Natural killer cell (primary cell): ENCODE measurements around the gene NLN. TPM values are rescaled to one million over a fixed set of nuclear protein-coding genes. Genes with fewer than 3 reads are reported as not detected.

ENCODE experiments used
- ATAC-seq, 3 donors: fragments of 150-1000 bp in 2 of 3; fragments of 200-7000 bp in 1 of 3; cut with Tn5 transposase; 1 replicate in 1 of 3; 2 replicates in 2 of 3; pipeline ENCODE4 v1.10.0; 2021; ENCODE audit warnings: mild to moderate bottlenecking in 2 of 3, moderate library complexity in 2 of 3
- DNase-seq, 2 donors: peaks; one replicate each; pipeline versions ENCODE4 v3.0.0 to v3.0.0-alpha.2; 2013 to 2021; ENCODE audit warnings: mixed read lengths in 1 of 2
- H3K27ac ChIP-seq: one replicate; pipeline ENCODE4 v1.5.1; 2013; ENCODE audit warnings: mild to moderate bottlenecking, low read length
- H3K27me3 ChIP-seq: one replicate; pipeline ENCODE4 v1.6.1; 2013; ENCODE audit warnings: low read length; ENCODE audit not compliant: control insufficient read depth, insufficient read depth
- H3K36me3 ChIP-seq: one replicate; pipeline ENCODE4 v1.6.1; 2013; ENCODE audit warnings: low read length; ENCODE audit not compliant: control insufficient read depth, insufficient read depth
- H3K4me1 ChIP-seq: one replicate; pipeline ENCODE4 v1.6.1; 2013; ENCODE audit warnings: low read length; ENCODE audit not compliant: control insufficient read depth, insufficient read depth
- H3K4me3 ChIP-seq: one replicate; pipeline ENCODE4 v1.5.1; 2013; ENCODE audit warnings: low read length
- H3K9me3 ChIP-seq: one replicate; pipeline ENCODE4 v1.6.1; 2013; ENCODE audit warnings: low read length; ENCODE audit not compliant: control insufficient read depth, insufficient read depth
- H3K27ac Mint-ChIP-seq, 2 donors: one replicate each; pipeline ENCODE4 v1.8.0; 2022; ENCODE audit warnings: mild to moderate bottlenecking in 2 of 2, mixed read lengths in 2 of 2, moderate library complexity in 1 of 2
- H3K27me3 Mint-ChIP-seq, 2 donors: one replicate each; pipeline ENCODE4 v1.8.0; 2022; ENCODE audit warnings: low read depth in 2 of 2, mixed read lengths in 2 of 2
- H3K36me3 Mint-ChIP-seq: one replicate; pipeline ENCODE4 v1.8.0; 2022; ENCODE audit warnings: mixed read lengths
- H3K4me1 Mint-ChIP-seq, 2 donors: one replicate each; pipeline ENCODE4 v1.8.0; 2022; ENCODE audit warnings: mixed read lengths in 2 of 2
- H3K4me3 Mint-ChIP-seq: one replicate; pipeline ENCODE4 v1.8.0; 2022; ENCODE audit warnings: mild to moderate bottlenecking, moderate library complexity, mixed read lengths
- H3K9me3 Mint-ChIP-seq, 2 donors: one replicate each; pipeline ENCODE4 v1.8.0; 2022; ENCODE audit warnings: mixed read lengths in 2 of 2
- whole genome bisulfite sequencing: methylation state at CpG from one replicate; pipeline ENCODE4 v1.1.7; 2013; ENCODE audit warnings: missing lambda C conversion rate; ENCODE audit not compliant: insufficient coverage; 5-methylcytosine and 5-hydroxymethylcytosine counted together
- intact Hi-C: fragments of 100-400 bp; cut with micrococcal nuclease; formaldehyde crosslinking; loops from one replicate; pipeline ENCODE4 v1.14.2; 2022
- total RNA-seq, 4 donors: library from RNA; stranded (reverse); fragments of 120-200 nt in 1 of 4; gene quantifications; one replicate each; pipeline versions ENCODE4 v1.2.3 to v1.2.4, GENCODE V29; 2013 to 2022
- TF ChIP-seq, protein P1 (sequence below): fragments of 200-600 bp; IDR thresholded peaks from one replicate; pipeline ENCODE4 v1.8.0; 2022; ENCODE audit warnings: antibody characterized with exemption

Gene NLN
- total RNA-seq, 3 donors from 2014 or later (not counting 1 experiment from before 2014, with no cell fraction given): 0.86 to 2.0 (median 1.3) TPM

DNA sequence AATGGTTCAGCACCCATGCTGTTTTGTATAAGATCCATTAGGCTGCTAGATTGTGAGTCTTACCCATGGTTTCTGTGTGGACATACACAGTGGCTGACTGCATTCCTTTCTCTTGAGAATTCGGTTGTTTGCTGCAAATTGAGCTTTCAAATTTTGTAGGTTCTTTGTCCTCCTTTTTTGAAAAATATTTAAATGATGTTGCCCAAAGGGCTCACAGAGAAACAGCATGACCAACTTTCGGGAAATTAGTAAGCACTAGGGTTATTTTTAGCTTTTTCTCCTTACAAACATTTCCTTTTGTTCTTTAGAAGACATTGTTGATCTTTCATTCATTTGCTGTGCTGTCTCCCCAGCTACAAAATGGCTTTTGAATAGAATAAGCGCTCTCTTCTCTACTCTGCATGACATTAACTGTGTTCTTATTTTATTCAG, 79.4 kb downstream of the NLN start:
- no peaks in the 10 kb centered on the region for H3K9me3 Mint-ChIP-seq
- intact Hi-C loops: no loop called here

DNA sequence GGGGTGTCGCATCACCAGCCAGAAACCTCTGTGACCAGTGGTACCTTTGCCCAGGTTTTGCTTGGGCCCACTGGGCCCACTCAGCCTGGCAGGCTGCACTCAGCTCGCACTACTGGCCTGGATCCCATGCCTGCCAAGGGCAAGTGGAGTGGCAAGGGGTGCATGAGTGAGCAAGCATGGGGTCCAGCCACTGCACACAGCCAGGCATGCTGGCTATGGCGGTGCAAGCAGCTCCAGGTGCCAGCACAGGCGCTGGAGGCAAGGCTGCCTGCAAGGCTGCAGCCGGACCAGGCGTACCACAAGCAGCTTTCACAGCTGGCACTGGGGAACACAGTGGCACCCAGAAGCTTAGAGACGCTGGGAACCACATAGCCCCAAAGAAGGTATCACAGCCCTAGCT, 80.1 kb downstream of the NLN start:
- Histone ChIP-seq H3K36me3 (no peaks in the 10 kb centered on the region), H3K9me3 (peaks cover 8% of the 10 kb centered on the region), H3K4me1 (peaks cover 4% of the 10 kb centered on the region), H3K27me3 (no peaks in the 10 kb centered on the region), H3K4me3 (no peak overlapping the region), H3K27ac (no peak overlapping the region)
- H3K27me3 Mint-ChIP-seq: no peaks in the 10 kb centered on the region
- ATAC-seq (no peak), DNase-seq (no peak)
- peaks cover 6 to 10% of the 10 kb centered on the region in 2 donors for H3K4me1 Mint-ChIP-seq
- no peak overlapping the region for H3K4me3 Mint-ChIP-seq
- TF ChIP-seq, protein P1, sequence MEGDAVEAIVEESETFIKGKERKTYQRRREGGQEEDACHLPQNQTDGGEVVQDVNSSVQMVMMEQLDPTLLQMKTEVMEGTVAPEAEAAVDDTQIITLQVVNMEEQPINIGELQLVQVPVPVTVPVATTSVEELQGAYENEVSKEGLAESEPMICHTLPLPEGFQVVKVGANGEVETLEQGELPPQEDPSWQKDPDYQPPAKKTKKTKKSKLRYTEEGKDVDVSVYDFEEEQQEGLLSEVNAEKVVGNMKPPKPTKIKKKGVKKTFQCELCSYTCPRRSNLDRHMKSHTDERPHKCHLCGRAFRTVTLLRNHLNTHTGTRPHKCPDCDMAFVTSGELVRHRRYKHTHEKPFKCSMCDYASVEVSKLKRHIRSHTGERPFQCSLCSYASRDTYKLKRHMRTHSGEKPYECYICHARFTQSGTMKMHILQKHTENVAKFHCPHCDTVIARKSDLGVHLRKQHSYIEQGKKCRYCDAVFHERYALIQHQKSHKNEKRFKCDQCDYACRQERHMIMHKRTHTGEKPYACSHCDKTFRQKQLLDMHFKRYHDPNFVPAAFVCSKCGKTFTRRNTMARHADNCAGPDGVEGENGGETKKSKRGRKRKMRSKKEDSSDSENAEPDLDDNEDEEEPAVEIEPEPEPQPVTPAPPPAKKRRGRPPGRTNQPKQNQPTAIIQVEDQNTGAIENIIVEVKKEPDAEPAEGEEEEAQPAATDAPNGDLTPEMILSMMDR: no peak
- no peaks in the 10 kb centered on the region for H3K36me3 Mint-ChIP-seq
- 98% methylated on average over 7 of the region's 7 CpGs for WGBS
- intact Hi-C loops: no loop called here
- no peak overlapping the region for H3K27ac Mint-ChIP-seq
- H3K9me3 Mint-ChIP-seq: no peaks in the 10 kb centered on the region

More for the DNA sequence above, 79.4 kb downstream of the NLN start:
- H3K4me1 Mint-ChIP-seq: peaks cover 6 to 10% of the 10 kb centered on the region in 2 donors
- Histone ChIP-seq H3K27me3 (no peaks in the 10 kb centered on the region), H3K36me3 (no peaks in the 10 kb centered on the region), H3K27ac (no peak overlapping the region), H3K4me1 (peaks cover 4% of the 10 kb centered on the region), H3K4me3 (no peak overlapping the region), H3K9me3 (peaks cover 8% of the 10 kb centered on the region)
- H3K27me3 Mint-ChIP-seq: no peaks in the 10 kb centered on the region
- H3K27ac Mint-ChIP-seq: no peak overlapping the region
- no peaks in the 10 kb centered on the region for H3K36me3 Mint-ChIP-seq
- H3K4me3 Mint-ChIP-seq: no peak overlapping the region
- 89% methylated on average over 3 of the region's 3 CpGs for WGBS
- TF ChIP-seq, protein P1: no peak
- no peak for DNase-seq
- ATAC-seq: no peak

DNA sequence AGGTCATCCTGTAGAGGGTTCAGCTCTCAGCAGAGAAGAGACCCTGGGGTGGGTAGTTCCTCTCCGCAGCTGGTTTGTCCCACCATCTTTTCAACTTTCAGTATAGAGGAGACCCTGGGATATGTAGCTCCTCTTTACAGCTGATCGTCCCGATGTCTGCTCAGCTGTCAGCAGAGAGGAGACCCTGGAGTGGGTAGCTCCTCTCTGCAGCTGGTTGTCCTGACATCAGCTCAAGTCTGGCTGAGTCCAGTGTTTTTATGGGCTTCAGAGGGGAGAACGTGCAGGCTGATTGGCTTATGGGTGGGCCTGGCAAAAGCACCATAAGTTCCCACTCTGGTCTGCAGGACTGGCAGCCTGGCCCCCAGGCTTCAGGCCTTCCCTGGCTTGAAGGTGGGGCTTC, 80.8 kb downstream of the NLN start:
- Mint-ChIP-seq H3K27ac (no peak overlapping the region), H3K9me3 (no peaks in the 10 kb centered on the region), H3K4me1 (peaks cover 6 to 10% of the 10 kb centered on the region in 2 donors), H3K27me3 (no peaks in the 10 kb centered on the region), H3K4me3 (no peak overlapping the region), H3K36me3 (no peaks in the 10 kb centered on the region)
- intact Hi-C loops: no loop called here
- 95% methylated on average over 4 of the region's 4 CpGs for WGBS
- H3K27ac ChIP-seq: no peak overlapping the region
- peaks cover 8% of the 10 kb centered on the region for H3K9me3 ChIP-seq
- DNase-seq: no peak
- no peaks in the 10 kb centered on the region for H3K36me3 ChIP-seq
- no peak for ATAC-seq
- H3K4me3 ChIP-seq: no peak overlapping the region
- TF ChIP-seq, protein P1: no peak
- no peaks in the 10 kb centered on the region for H3K27me3 ChIP-seq
- H3K4me1 ChIP-seq: peaks cover 4% of the 10 kb centered on the region

DNA sequence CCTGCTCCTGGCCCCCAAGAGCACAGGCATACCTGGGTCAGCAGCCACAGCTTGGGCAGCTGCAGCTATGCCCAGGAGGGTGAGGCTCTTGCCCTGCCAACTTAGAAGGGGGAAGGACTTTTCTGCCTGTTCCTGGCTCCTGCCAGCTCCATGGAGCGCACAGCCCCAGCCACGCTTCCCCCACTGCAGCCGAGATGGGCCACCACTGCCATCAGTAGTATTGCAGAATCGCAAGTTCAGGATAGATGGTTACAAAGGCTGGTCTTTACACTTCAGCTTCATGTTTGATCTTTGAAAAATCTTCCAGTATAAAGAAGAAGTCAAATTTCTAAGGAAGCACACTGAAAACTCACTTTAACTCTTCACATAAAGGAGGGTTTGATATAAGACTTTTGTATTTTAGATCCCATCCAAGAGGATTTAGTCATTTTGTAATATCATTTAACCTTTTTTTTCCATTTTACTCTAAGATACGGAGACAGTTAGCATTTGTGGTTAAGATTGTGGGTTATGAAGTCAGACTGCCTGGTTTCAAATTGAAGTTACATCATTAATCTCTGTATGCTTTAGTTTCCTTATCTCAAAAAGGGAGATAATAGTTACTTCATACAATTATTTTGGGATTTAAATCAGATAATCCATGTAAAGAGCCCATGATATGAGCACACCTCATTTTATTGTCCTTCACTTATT, 81.8 kb downstream of the NLN start:
- DNase-seq: peak in 1 of 2 donors; percentile 34
- H3K27ac Mint-ChIP-seq: no peak overlapping the region

More for the DNA sequence above, 81.8 kb downstream of the NLN start:
- H3K4me1 ChIP-seq: peaks cover 4% of the 10 kb centered on the region
- Mint-ChIP-seq H3K4me3 (no peak overlapping the region), H3K9me3 (no peaks in the 10 kb centered on the region), H3K36me3 (no peaks in the 10 kb centered on the region), H3K4me1 (peaks cover 6 to 10% of the 10 kb centered on the region in 2 donors), H3K27me3 (no peaks in the 10 kb centered on the region)
- H3K36me3 ChIP-seq: no peaks in the 10 kb centered on the region
- ATAC-seq: no peak
- 79% methylated on average over 4 of the region's 5 CpGs for WGBS
- peaks cover 8% of the 10 kb centered on the region for H3K9me3 ChIP-seq
- no peak overlapping the region for H3K27ac ChIP-seq
- H3K4me3 ChIP-seq: no peak overlapping the region
- TF ChIP-seq, protein P1: no peak
- no peaks in the 10 kb centered on the region for H3K27me3 ChIP-seq
- intact Hi-C loops: no loop called here
